ENCODE data around the gene TYW3. TPM values are rescaled to one million over a fixed set of nuclear protein-coding genes. Genes with fewer than 3 reads are reported as not detected.

TYW3 gene
- total RNA-seq (ENCODE audit: low replicate concordance) = 8.8 and 19.2 TPM in 2 replicates

GRCh38 chr1:74732960-74733603 lies at the start of gene TYW3, which contains the start of gene CRYZ:
Gene TYW3, plus strand, starts transcription at chr1:74733152. Its CDS starts 93 bp downstream, at chr1:74733245.
Gene CRYZ, minus strand, starts transcription at chr1:74733050. Its CDS starts 8,229 bp downstream, at chr1:74724821.

Other genes with a start within 250 kb of the TYW3 start
- not detected in 2 replicates for gene LRRC53, start 220.5 kb upstream of the TYW3 start, total RNA-seq (ENCODE audit: low replicate concordance)
- gene ERICH3, start 59.4 kb upstream of the TYW3 start, total RNA-seq (ENCODE audit: low replicate concordance) = under 0.01 TPM in 1 of 2 replicates, not detected in the other
- gene CRYZ, start 102 bp upstream of the TYW3 start, total RNA-seq (ENCODE audit: low replicate concordance) = 19.9 and 33.5 TPM in 2 replicates